ENCODE measurements around the gene STXBP5.
A peak's percentile ranks its signal among the peaks of the same experiment; 100 is the strongest.

The STXBP5 gene

DNA sequence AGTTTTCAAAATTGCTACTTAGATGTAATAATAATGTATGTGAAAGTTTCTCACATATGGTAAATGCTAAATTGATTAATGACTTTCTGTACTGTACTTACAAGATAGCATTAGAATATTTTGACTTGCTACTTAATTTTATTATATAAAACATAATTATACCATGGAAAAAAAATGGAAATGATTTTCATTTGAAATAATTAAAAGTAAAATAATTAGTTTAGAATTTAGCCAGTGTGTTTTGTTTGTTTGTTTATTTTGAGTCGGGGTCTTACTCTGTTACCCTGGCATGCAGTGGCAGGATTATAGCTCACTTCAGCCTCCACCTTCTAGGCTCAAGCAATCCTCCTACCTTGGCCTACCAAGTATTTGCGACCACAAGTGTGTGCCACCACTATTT lies 7.1 kb downstream of the STXBP5 start:
- no peak for DNase-seq (ENCODE audit: low spot score)

DNA sequence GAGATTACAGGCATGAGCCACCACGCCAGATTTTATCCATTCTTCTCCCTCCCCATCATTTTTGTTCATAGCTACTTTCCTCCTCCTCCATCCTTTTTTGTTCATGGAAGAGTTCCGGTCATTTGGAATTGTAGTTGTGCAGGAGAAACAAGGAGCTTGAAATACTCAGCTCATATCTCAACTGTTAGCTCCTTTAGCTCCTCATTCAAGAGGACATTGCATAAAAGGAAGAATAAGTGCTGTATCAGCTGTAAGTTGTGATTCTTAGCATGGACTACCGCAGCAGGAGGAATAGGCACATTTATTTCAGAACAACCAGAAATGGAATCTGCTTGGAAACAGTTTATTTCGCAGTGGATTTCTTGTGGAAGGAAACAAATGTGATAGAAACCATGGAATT lies 7.6 kb downstream of the STXBP5 start:
- no peak for DNase-seq (ENCODE audit: low spot score)

DNA sequence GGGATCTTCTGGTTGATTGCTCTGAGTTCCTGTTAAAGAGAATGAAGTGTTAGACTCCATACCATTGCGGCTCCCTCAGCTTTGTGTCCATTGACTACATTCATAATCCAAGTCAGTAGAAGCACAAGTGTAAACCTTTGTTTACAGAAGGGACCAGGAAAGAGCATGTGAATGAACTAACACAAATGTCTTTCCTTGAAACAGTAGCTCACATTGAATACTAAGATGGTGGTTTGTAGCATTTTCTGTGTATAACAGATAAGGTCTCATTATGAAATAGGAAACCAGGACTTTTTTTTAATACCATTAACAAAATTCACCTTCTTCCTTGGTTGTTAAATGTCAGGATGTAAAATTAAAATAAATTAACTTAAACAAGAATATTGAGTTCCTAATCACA lies 8.4 kb downstream of the STXBP5 start:
- no peak for DNase-seq (ENCODE audit: low spot score)

DNA sequence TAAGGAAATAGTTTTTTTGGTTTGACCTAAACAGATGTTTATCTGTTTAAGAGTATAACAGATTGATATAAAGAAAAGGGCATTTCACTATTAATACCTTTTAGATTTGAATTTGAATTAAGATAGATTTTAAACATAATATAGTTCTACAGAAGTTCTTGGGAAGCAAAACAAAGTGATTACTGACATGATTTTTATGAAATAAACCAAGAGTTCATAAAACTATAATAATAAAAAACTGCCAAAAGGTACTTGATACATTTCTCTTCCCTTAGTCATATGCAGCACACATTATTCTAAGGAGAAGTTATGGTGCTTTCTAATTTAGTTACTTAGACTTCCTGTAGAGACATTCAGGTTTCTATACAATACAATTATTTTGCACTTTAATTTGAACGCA lies 9.6 kb downstream of the STXBP5 start:
- no peak for DNase-seq (ENCODE audit: low spot score)

DNA sequence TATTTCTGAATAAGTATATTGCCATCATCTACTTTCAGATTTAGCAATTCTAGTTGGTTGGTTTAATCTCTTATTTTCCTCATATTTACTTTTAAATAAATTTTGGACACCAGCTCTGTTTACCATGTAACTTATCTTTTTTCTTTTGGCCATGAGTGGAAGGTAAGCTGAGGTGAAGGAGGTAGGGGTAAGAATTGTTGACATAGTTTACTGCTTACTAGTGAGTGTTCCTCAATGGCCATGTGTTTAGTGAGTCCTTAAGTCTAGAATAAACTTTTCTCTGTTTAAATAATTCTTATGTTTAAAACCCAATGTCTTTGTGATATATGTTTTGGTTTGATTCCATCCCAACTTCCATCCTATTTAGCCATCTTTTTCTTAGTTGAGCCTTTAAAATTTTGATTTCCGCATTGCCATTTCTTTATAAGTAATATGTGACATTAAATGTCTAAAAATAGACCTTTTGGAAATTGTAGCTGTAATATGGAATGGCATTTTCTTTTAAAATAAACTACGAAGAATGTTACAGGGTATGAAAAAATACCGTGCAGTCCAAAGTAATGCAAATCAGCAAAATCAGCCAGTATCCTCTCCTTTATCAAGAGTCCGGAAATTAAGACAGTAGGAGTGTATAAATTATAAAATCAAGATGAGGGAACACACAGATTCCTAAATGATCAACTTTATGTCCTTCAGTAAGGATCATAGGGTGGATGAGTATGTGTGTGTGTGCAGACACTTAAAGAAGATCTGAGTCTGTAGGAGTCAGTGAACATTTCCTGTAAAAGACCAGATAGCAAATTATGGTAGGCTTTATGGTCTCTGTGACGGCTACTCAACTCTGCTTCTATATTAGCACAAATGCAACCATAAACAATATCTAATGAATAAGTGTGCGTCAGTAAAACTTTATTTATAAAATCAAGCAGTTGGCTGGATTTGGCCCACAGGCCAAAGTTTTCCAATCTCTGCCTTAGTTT lies 10.3 kb downstream of the STXBP5 start:
- DNase-seq (ENCODE audit: low spot score): no peak

DNA sequence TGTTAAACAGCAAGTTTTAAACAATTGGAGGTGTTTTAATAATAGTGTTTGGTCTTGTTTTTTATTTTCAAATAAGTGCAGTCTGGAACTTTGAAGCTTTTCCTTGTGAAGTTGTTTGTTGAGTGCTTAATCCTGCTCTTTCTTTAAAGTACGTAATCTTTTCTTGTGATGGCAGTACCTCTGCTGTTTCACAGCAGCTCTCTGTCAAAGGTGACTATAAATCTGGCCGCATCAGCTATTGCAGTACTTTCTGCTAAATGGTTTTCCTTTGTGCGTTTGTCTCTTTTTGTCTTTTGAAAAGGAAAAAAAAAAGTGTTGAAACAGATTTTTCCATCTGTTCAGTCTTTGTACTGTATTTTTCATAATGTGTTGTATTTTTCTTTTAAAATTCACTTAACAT lies 12.7 kb downstream of the STXBP5 start:
- DNase-seq (ENCODE audit: low spot score): no peak

DNA sequence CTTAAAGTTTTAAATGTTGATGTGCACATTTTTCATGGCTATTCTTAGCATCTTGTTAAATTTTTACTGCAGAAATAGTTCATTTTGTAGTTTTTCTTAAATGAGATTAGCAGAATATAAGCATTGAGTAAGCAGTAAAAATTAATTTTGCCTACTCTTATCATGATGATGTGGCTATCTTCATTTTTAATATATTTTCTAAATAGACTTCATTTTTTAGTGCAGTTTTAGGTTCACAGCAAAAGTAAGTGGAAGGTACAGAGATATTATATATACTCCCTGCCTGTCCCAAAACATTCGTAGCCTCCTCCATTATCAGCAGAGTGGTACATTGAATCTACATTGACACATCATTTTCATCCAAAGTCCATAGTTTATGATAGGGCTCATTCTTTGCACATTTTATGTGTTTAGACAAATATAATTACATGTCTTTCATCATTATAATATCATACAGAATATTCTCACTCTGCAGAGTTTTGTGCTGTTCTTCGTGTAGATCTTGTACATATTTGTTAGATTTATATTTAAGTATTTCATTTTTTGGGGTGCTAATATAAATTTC lies 13.7 kb downstream of the STXBP5 start:
- no peak for DNase-seq (ENCODE audit: low spot score)

DNA sequence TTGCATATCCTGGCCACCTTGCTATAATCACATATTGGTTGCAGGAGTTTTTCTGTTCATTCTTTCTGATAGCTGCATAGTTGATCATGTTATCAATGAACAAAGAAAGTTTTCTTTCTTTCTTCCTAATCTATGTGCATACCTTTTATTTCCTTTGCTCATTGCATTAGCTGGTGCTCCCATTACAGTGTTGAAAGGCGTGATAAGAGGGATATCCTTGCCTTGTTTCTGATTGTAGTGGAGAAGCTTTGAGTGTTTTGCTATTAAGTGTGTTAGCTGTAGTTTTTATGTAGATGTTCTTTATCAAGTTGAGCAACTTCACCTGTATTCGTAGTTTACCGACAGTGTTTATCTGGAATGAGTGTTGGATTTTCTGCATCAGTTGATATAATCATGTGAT lies 14.6 kb downstream of the STXBP5 start:
- no peak for DNase-seq (ENCODE audit: low spot score)

DNA sequence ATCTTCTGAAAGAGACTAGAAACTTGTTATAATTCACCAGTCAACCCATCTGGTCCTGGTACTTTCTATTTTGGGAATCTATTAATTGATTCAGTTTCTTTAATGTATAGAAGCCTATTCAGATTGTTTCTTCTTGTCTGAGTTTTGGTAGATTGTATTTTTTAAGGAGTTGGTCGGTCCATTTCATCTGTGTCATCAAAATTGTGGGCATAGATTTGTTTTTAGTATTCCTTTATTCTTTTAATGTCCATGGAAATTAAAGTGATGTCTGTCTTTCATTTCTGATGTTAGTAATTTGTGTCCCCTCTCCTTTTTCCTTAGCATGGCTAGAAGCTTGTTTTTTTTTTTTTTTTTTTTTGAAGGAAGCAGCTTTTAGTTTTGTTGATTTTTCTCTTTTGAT lies 15.2 kb downstream of the STXBP5 start:
- DNase-seq (ENCODE audit: low spot score): no peak

DNA sequence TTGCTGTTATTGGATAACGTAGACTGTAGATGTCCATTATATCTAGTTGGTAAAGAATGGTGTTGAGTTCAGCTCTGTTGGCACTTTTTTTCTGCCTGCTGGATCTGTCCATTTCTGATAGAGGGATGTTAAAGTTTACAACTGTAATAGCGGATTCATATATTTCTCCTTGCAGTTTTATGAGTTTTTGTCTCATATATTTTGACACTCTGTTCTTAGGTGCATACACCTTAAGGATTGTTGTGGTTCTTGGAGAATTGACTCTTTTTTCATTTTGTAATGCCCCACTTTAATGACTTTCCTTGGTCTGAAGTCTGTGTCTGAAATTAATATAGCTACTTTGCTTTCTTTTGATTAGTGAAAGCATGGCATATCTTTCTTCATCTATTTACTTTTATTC lies 16.1 kb downstream of the STXBP5 start:
- no peak for DNase-seq (ENCODE audit: low spot score)

DNA sequence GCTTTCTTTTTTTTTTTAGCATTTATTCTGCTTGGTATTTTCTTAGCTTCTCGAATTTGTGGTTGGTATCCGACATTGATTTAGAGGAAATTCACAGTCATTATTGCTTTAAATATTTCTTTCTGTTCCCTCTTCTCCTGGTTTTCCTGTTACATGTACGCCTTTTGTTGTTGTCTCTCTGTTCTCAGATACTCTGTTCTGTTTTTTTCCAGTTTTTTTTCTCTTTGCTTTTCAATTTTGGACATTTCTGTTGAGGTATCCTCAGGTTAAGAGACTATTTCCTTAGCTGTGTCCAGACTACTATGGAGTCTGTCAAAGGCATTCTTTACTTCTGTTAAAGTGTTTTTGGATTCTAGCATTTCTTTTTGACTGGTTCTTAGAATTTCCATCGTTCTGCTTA lies 17.5 kb downstream of the STXBP5 start:
- no peak for DNase-seq (ENCODE audit: low spot score)

DNA sequence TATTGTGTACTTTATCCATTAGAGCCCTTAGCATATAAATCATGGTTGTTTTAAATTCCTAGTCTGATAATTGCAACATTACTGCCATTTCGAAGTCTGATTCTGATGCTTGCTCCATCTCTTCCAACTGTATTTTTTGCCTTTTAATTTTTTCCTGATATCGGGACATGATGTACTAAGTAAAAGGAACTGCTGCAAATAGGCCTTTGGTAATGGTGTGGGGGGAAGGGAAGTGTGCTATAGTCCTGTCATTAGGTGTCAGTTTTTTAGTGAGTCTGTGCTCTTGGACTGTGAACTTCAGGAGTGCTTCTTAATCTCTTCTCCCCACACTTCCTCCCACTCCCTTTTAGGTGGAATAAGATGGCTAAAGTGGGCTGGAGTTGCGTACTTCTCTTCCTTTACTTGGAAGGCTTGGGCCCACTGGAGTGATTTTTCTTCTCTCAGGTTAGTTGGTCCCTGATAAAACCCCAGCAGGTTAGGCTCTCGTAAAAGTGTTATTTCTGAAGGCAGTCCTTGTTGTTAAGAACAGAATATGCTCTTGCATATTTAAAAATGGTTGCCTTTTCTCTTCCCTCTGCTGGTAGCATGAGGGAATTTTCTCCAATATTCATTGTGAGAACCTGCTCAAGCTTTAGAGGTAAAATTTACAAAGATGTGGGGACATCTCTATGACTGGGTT lies 18.1 kb downstream of the STXBP5 start:
- no peak for DNase-seq (ENCODE audit: low spot score)

DNA sequence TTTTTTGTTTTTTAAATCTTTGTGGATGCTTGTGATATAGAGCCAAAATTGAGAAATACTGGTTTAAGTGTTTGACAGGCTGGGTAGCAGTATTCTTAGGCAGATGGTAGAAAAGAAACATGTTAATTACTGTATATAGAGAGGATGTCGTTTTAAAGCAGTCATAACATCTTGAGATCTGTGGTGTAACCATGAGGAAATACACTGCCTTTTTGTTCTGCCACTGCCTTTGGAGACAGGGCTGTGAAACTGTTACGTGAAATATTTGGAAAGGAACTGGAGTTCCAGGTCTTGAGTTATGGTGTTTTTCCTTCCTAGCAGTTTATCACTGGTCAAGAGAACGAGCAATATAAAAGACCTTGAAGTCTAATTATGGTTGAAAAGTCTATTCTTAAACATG lies 19.5 kb downstream of the STXBP5 start:
- peak; percentile 8 for DNase-seq (ENCODE audit: low spot score)

DNA sequence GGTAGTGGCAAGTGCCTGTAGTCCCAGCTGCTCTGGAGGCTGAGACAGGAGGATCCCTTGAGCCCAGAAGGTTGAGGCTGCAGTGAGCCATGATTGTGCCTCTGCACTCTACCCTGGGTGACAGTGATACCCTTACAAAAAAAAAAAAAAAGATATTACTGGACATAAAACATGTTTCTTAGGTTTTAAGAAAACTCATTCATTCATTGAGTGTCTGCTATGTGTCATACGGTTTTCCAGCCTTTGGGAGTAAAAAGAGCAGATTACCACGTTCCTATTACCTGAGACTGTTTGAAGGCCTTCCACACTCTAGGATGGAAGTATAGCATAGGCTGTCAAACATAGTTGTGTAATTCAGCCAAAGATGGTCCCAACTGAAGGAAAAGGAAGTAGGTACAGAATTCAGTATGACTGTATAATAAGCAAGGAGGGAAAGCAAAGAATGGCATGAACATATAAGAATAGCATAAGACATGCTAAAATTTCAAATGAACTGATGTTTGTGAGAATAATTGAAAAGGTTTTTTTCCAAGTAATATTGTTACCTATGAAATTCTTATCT lies 22.0 kb downstream of the STXBP5 start:
- no peak for DNase-seq (ENCODE audit: low spot score)

DNA sequence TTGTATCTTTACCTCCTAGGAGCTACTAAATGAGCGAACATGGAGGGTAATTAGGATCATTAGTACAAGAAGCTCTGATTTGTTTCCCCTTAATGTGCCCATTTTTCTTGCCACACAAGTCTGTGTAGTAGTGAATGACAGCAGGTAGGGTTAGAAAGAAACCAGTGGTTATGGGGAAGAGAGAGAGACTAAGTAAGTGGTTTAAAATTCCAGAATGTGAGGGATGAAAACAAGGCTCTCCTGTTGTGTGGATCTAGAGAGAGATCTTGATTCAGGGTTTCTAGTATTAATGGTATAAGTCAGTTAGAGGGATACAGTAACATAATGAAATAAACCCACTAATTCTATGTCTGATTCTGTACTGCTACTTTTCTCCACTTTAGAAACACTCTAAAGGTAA lies 22.7 kb downstream of the STXBP5 start:
- DNase-seq (ENCODE audit: low spot score): no peak

DNA sequence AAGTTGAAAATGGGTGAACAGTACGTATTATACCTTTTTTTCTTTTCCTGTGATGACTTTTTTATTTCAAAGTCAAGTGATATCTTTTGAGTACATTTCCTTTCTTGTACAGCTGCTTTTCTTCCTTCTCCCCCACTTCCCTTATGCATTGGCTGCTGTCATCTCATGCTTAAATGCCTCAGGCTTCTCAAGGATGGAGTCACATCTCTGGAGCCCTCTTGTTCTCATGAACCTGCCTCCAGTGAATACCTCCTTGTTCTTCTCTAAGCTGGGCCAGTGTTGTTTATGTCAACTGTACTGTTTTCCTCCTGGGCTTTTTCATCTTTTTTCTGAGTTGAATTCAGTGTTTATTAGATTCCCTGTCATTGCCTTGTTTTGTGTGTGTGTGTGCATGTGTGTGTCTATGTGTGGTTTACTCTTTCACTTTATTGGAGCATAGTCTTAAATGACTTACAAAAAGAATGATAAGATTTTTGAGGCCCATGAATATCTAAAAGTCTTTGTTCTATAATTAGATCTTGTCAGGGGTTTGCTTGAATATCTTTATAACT lies 23.6 kb downstream of the STXBP5 start:
- no peak for DNase-seq (ENCODE audit: low spot score)

DNA sequence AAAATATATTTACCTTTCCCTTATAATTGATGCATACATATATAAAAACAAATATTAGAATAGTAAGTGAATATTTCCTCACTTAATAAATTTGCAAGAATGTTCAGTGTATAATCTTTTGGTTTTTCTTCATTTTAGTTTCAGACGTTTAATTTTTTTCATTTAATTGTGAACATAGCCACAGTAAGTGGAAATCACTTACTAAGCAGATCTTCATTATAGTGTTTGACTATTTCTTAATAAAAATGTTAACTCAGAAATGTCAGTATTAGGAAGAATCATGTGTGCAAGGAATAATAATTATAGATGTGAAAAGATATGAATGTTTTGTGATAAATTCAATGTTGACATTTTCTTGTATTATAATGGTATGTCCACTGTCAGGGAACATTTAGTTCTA lies 27.4 kb downstream of the STXBP5 start:
- DNase-seq (ENCODE audit: low spot score): no peak

DNA sequence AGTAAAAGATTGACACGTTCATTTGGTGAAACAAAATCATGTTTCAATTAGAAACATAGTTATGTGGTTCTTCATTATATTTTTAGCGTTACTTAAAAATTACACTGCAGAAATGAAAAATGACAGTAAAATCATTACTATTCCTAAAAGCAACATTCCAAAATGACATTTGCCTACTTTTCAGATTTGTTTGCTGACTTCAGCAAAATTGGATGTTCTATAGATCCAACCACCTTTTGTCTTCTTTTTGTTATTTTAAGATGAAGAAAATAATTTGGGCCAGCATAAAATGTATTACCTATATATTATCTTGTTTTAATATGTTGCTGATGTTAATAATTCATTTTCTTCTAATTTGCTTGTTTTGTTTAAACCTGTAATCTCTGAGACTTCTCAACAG lies 30.5 kb downstream of the STXBP5 start:
- no peak for DNase-seq (ENCODE audit: low spot score)

DNA sequence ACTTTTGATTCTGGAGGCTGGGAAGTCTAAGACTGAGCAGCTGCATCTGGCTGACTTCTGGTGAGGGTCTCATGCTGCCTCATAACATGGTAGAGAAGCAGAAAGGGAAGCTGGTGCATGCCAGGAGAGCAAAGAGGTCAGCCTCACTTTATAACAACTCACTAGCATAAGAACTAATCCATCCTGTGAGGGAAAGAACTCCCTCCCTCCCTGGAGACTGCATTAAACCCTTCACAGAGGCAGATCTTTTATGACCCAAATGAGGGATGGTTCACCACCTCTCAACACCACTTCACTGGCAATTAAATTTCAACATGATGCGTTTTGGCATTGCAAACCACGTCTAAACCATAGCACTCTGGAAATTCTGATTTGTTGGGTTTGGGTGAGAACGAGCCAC lies 33.9 kb downstream of the STXBP5 start:
- DNase-seq (ENCODE audit: low spot score): no peak

DNA sequence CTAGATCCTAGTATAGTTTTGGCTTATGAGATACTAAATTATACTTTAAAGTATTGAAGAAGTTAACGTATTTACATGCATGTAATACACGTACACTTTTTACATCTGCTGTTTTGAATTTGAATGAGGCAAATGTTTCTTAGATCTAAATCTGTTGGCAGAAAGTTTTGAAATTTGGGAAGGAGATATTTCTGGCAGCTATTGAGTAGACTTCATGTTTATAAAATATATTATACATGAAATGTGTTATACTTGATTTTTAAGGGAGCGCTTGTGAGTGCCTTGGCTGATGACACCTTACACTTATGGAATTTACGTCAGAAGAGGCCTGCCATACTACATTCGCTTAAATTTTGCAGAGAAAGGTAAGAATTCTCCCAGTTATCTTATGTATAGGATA lies 34.7 kb downstream of the STXBP5 start:
- no peak for DNase-seq (ENCODE audit: low spot score)

DNA sequence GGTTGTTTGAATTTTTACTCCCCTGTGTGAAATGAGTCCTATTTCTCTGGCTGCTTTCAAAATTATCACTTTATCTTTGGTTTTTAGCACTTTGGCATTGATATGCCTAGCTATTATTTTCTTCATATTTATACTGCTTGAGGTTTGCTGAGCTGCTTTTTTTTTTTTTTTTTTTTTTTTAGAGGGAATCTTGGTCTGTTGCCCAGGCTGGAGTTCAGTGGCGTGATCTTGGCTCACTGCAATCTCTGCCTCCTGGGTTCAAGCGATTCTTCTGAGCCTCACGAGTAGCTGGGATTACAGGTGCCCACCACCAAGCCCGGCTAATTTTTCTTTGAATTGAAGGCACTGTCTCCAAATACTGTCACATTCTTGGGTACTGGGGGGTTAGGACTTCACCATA lies 40.6 kb downstream of the STXBP5 start:
- DNase-seq (ENCODE audit: low spot score): no peak

DNA sequence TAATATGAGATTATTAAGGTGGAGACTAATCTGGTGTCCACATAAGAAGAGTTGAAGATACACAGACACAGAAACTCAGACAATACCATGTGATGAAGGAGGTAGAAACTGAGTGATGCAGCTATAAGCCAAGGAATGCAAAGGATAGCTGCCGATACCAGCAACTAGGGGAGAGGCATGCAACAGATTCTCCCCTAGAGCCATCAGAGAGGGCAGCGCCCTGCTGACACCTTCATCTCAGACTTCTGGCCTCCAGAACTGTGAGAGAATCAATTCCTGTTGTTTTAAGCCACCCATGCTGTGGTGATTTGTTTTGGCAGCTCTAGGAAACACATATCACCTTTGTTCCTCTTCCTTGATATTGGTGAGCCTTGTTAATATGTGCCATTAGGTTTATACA lies 41.5 kb downstream of the STXBP5 start:
- no peak for DNase-seq (ENCODE audit: low spot score)

All from Ammon's horn (tissue), 1 donor.